GM10266 (cell line): ENCODE data around the gene AZIN2.
"Not testable (repeated sequence)": the region's sequence is repeated elsewhere in the genome, so short reads cannot be mapped to it uniquely, and the experiment has no call there.

Experiments used
- DNase-seq: peaks from one replicate; pipeline ENCODE4 v3.0.0; 2012; ENCODE audit errors: extremely low spot score
- CTCF ChIP-seq: IDR thresholded peaks from 2 replicates; pipeline ENCODE4 v1.5.1; 2012; ENCODE audit warnings: mild to moderate bottlenecking, low read depth; ENCODE audit not compliant: control insufficient read depth, insufficient read depth; ENCODE audit errors: missing control alignments

Gene AZIN2

GRCh38 chr1:33130297-33130696 is 49.3 kb downstream of the AZIN2 start:
- DNase-seq: no peak
- TF ChIP-seq CTCF: no peak

DNA sequence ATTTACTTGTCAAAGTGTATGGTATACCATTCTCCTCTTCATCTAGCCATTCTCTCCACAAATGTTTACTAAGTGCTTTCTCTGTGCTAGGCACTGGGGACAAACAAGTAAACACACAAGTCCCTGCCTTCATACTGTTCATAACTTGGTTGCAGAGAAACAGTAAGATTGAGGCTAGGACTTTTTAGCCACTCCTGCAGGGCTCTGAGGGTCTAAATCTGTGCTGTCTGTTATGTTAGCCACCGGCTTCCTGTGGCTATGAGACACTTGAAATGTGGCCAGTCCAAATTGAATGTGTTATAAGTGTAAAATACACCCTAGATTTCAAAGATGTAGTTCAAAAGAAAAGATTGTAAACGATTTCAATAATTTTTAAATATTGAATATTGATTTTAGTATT is 50.2 kb downstream of the AZIN2 start:
- no peak for DNase-seq

DNA sequence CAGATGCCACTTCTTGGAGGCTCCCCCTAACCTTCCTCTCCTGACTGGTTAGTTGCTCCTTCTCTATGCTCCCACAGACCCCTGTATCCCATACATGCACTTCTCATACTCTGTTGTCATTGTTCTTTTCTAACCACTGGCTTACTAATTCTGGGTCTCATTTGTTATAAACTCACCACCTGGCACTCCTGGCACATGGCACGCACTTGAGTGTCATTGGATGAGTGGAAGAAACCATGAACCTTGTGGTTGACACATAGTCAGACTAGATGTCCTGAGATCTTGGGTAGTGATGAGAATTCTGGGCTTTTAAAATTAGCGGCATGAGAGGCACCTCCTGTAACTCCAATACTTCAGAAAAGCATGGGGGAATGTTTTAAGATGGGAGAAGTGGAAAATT is 51.6 kb downstream of the AZIN2 start:
- no peak for DNase-seq
- no peak for TF ChIP-seq CTCF

More for the DNA sequence above, 50.2 kb downstream of the AZIN2 start:
- TF ChIP-seq CTCF: no peak

DNA sequence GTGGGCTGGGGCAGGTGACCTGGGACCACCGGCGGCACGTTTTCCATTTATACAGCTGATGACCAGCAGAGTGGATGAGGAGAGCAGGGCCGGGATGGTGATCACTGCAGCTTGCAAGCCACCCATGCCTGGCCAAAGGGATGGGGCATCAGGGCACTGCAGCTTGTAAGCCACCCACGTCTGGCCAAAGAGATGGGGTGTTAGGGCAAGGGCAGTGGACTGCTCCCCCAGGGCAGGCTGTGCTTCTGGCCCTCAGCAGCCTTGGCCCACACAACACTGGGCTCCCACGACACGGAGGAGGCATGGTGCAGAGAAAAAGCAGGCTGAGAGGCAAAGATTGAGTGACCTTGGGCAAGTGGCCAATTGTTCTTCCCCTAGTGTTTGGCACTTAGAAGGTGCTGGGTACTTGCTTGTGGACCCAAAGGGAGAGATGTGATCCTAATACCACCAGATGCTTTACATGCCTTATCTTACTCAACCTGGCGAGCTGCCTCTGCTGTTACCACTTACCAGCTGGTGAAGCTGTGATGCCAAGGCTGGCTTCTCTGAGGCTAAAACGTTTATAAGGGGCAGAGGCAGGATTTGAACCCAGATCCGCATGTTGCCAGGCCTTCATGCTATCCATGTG is 52.6 kb downstream of the AZIN2 start:
- DNase-seq: no peak
- TF ChIP-seq CTCF: no peak

DNA sequence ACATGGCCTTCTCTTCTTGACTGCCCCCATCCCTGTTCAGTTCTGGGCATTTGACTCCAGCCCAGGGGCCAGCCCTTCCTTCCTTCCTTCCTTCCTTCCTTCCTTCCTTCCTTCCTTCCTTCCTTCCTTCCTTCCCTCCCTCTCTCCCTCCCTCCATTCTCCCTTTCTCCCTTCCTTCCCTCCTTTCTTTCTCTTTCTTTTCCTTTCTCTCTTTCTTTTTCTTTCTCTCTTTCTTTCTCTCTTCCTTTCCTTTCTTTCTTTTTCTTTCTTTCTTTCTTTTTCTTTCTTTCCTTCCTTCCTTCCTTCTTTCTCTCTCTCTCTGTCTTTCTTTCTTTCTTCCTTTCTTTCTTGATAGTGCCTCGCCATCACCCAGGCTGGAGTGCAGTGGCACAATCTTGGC is 55.1 kb downstream of the AZIN2 start:
- not testable (repeated sequence) for DNase-seq

- peak; percentile 47 for TF ChIP-seq CTCF
- DNase-seq: no peak
Observed at GRCh38 chr1:33137800-33138199, 56.8 kb downstream of the AZIN2 start.

DNA sequence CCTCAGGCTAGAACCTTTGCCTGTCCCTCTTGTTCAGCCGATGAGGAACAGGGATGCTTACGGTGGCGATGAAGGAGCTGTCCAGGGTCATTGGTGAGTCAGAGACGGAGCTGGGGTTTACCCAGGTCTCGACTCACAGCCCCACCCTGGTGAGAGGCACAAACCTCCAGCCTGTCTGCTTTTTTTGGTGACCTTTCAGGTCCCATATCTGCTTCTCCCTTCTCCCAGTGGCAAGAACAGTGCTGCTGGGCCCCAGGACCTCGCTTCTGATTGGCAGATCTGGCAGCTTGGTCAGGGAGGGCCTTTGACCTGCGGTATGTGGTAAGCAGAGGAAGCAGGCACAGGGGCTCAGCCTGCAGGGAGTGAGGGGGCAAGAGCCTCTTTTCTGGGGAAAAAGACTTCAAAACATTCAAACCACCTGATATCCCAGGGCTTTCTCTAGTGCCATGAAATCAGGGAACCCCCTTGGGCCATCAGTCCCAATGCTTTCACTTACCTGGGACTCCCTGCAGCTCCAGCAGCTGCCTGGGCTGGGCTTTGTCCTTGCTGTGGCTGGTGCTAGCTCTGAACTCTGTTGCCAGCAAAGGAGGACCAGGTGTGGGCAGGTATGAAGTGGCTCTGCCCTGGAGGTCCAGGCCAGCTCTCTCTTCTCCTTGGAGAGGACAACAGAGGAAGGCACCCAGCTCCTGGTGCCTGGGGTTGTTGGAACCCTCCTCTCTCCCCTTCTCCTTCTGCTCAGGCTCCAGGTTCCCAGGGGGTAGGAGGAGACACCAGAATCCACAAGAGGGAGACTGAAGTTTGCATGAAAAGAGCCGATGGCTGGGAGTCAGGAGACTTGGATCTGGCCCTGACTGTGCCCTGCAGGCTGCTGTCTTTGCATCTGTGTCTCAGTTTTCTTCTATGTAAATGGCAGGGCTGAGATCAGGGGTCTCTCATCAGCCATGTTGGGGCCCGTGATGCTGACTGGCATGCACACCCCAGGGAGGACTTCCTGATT is 59.5 kb downstream of the AZIN2 start:
- no peak for DNase-seq
- TF ChIP-seq CTCF: no peak
